GM23338 (cell line): Measurements from ENCODE around the gene CDKL4. TPM values are rescaled to one million over a fixed set of nuclear protein-coding genes. Genes with fewer than 3 reads are reported as not detected.
"Not testable (repeated sequence)": the region's sequence is repeated elsewhere in the genome, so short reads cannot be mapped to it uniquely, and the experiment has no call there.

Experiments used
- ATAC-seq: fragments of 200-7000 bp; cut with Tn5 transposase; 3 replicates; pipeline ENCODE4 v1.9.1; 2020
- DNase-seq: peaks from one replicate; pipeline ENCODE4 v3.0.0-alpha.2; 2015; ENCODE audit warnings: low spot score
- H2AFZ ChIP-seq: fragments of 200-600 bp; sonication (generic); 2 replicates; pipeline ENCODE4 v1.8.0; 2016; ENCODE audit warnings: antibody characterized with exemption, mild to moderate bottlenecking, moderate library complexity
- H3F3A ChIP-seq: fragments of 200-600 bp; sonication (generic); replicated peaks from 2 replicates; pipeline ENCODE4 v1.8.0; 2017; ENCODE audit warnings: antibody characterized with exemption, mixed run types, low read depth
- H3K27ac ChIP-seq: fragments of 200-600 bp; sonication (generic); 2 replicates; pipeline ENCODE4 v1.6.1; 2016; ENCODE audit warnings: low read depth
- H3K27me3 ChIP-seq: fragments of 200-600 bp; sonication (generic); 2 replicates; pipeline ENCODE4 v1.8.0; 2016; ENCODE audit warnings: mild to moderate bottlenecking, mixed run types, moderate library complexity; ENCODE audit not compliant: insufficient read depth
- H3K36me3 ChIP-seq: fragments of 200-600 bp; sonication (generic); 2 replicates; pipeline ENCODE4 v1.8.0; 2016; ENCODE audit warnings: mild to moderate bottlenecking; ENCODE audit not compliant: insufficient read depth
- H3K4me1 ChIP-seq: fragments of 200-600 bp; sonication (generic); 2 replicates; pipeline ENCODE4 v1.8.0; 2016; ENCODE audit warnings: mild to moderate bottlenecking, moderate library complexity; ENCODE audit not compliant: insufficient read depth
- H3K4me2 ChIP-seq: fragments of 200-600 bp; sonication (generic); 2 replicates; pipeline ENCODE4 v1.7.1; 2017; ENCODE audit warnings: mixed run types
- H3K4me3 ChIP-seq: fragments of 200-600 bp; sonication (generic); 2 replicates; pipeline ENCODE4 v1.6.1; 2016; ENCODE audit warnings: mixed run types
- H3K79me2 ChIP-seq: fragments of 200-600 bp; sonication (generic); replicated peaks from 2 replicates; pipeline ENCODE4 v1.8.0; 2017; ENCODE audit warnings: mild to moderate bottlenecking; ENCODE audit not compliant: insufficient read depth
- H3K9me2 ChIP-seq: fragments of 200-600 bp; sonication (generic); 2 replicates; pipeline ENCODE4 v1.8.0; 2017; ENCODE audit not compliant: insufficient read depth
- H4K20me1 ChIP-seq: fragments of 200-600 bp; sonication (generic); replicated peaks from 2 replicates; pipeline ENCODE4 v1.8.0; 2017; ENCODE audit warnings: mild to moderate bottlenecking; ENCODE audit not compliant: insufficient read depth
- H3K27ac Mint-ChIP-seq: 2 replicates; pipeline ENCODE4 v1.8.0; 2020; ENCODE audit warnings: inconsistent platforms, mild to moderate bottlenecking, moderate library complexity, mixed read lengths
- H3K27me3 Mint-ChIP-seq: 3 replicates; pipeline ENCODE4 v1.8.0; 2022; ENCODE audit warnings: low read depth, mild to moderate bottlenecking, moderate library complexity, mixed read lengths, inconsistent platforms; ENCODE audit not compliant: insufficient read depth, poor library complexity
- H3K36me3 Mint-ChIP-seq: 3 replicates; pipeline ENCODE4 v1.8.0; 2021; ENCODE audit warnings: low read depth, mild to moderate bottlenecking, inconsistent platforms, moderate library complexity, mixed read lengths
- H3K4me1 Mint-ChIP-seq: 3 replicates; pipeline ENCODE4 v1.8.0; 2020; ENCODE audit warnings: mild to moderate bottlenecking, inconsistent platforms, mixed read lengths
- H3K4me3 Mint-ChIP-seq: 3 replicates; pipeline ENCODE4 v1.8.0; 2021; ENCODE audit warnings: moderate library complexity, mild to moderate bottlenecking, inconsistent platforms, mixed read lengths
- H3K9me3 Mint-ChIP-seq: 3 replicates; pipeline ENCODE4 v1.8.0; 2020; ENCODE audit warnings: moderate library complexity, mild to moderate bottlenecking, inconsistent platforms, mixed read lengths
- EZH2 ChIP-seq: fragments of 200-600 bp; sonication (generic); IDR thresholded peaks from one replicate; pipeline ENCODE4 v1.8.0; 2017; ENCODE audit warnings: antibody characterized with exemption, mild to moderate bottlenecking, low read depth; ENCODE audit not compliant: unreplicated experiment
- EZH2phosphoT487 ChIP-seq: fragments of 200-600 bp; sonication (generic); IDR thresholded peaks from one replicate; pipeline ENCODE4 v1.8.1; 2018; ENCODE audit warnings: antibody characterized with exemption; ENCODE audit not compliant: unreplicated experiment
- NANOG ChIP-seq: IDR thresholded peaks from 2 replicates; pipeline ENCODE4 v1.6.1; 2016; ENCODE audit warnings: antibody characterized with exemption, borderline replicate concordance
- POLR2AphosphoS5 ChIP-seq: IDR thresholded peaks from 2 replicates; pipeline ENCODE4 v1.6.1; 2016; ENCODE audit warnings: antibody characterized with exemption, low read depth
- polyA plus RNA-seq: library from polyadenylated mRNA; unstranded; fragments of >200 nt; fragmentation: Nextera tagmentation; extraction: Ambion mirVana; gene quantifications from 2 replicates; pipeline ENCODE4 v1.2.1, GENCODE V29; 2016
- total RNA-seq: library from RNA; depleted of rRNA; stranded (reverse); fragments of >200 nt; shearing (Covaris generic); gene quantifications from 2 replicates; pipeline ENCODE4 v1.2.3, GENCODE V29; 2014
- TF ChIP-seq, protein P1 (sequence below): IDR thresholded peaks from one replicate; pipeline ENCODE4 v1.6.1; 2018; ENCODE audit warnings: antibody characterized with exemption; ENCODE audit not compliant: unreplicated experiment

The CDKL4 gene
- total and polyA plus RNA-seq, 2 experiments from 2014 or later, result 0.24 TPM; not detected in 1

GRCh38 chr2:39139511-39140237 lies 104.1 kb downstream of the CDKL4 start:
- no peak for ATAC-seq
- H3K36me3 Mint-ChIP-seq, result no peaks in the 10 kb centered on the region

DNA sequence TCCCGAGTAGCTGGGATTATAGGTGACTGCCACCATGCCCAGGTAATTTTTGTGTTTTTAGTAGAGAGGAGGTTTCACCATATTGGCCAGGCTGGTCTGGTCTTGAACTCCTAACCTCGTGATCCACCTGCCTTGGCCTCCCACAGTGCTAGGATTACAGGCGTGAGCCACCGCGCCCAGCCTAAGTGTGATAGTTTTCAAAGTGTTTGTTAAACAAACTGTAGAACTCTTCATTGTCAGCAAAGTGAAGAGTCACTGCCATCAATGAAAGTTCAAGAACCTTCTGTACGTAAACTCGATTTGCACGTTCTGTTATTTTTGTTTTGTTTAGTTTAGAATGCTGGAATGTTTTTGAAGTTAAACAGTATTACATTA lies 104.9 kb downstream of the CDKL4 start:
- no peak overlapping the region for H3K4me3 Mint-ChIP-seq
- Histone ChIP-seq H2AFZ (no peak overlapping the region), H3K9me2 (no peaks in the 10 kb centered on the region), H3K4me2 (no peak overlapping the region), H3K27ac (no peak overlapping the region), H3K27me3 (no peaks in the 10 kb centered on the region), H3K4me1 (peaks cover 29% of the 10 kb centered on the region), H4K20me1 (no peaks in the 10 kb centered on the region), H3K4me3 (no peak overlapping the region), H3K79me2 (no peaks in the 10 kb centered on the region), H3F3A (no peaks in the 10 kb centered on the region), H3K36me3 (no peaks in the 10 kb centered on the region)
- DNase-seq (no peak), ATAC-seq (no peak)
- peaks cover 24% of the 10 kb centered on the region for H3K4me1 Mint-ChIP-seq
- no peaks in the 10 kb centered on the region; the same call in 2 of the 3 replicates for H3K9me3 Mint-ChIP-seq
- H3K36me3 Mint-ChIP-seq, result no peaks in the 10 kb centered on the region
- H3K27ac Mint-ChIP-seq, result no peak overlapping the region; the same call in 1 of the 2 replicates
- TF ChIP-seq EZH2, result no peak
- TF ChIP-seq POLR2AphosphoS5, result no peak
- TF ChIP-seq NANOG, result no peak
- TF ChIP-seq, protein P1, sequence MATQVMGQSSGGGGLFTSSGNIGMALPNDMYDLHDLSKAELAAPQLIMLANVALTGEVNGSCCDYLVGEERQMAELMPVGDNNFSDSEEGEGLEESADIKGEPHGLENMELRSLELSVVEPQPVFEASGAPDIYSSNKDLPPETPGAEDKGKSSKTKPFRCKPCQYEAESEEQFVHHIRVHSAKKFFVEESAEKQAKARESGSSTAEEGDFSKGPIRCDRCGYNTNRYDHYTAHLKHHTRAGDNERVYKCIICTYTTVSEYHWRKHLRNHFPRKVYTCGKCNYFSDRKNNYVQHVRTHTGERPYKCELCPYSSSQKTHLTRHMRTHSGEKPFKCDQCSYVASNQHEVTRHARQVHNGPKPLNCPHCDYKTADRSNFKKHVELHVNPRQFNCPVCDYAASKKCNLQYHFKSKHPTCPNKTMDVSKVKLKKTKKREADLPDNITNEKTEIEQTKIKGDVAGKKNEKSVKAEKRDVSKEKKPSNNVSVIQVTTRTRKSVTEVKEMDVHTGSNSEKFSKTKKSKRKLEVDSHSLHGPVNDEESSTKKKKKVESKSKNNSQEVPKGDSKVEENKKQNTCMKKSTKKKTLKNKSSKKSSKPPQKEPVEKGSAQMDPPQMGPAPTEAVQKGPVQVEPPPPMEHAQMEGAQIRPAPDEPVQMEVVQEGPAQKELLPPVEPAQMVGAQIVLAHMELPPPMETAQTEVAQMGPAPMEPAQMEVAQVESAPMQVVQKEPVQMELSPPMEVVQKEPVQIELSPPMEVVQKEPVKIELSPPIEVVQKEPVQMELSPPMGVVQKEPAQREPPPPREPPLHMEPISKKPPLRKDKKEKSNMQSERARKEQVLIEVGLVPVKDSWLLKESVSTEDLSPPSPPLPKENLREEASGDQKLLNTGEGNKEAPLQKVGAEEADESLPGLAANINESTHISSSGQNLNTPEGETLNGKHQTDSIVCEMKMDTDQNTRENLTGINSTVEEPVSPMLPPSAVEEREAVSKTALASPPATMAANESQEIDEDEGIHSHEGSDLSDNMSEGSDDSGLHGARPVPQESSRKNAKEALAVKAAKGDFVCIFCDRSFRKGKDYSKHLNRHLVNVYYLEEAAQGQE, result no peak
- no peaks in the 10 kb centered on the region for H3K27me3 Mint-ChIP-seq

More at GRCh38 chr2:39139511-39140237, 104.1 kb downstream of the CDKL4 start:
- no peak overlapping the region for H2AFZ ChIP-seq
- H3K79me2 ChIP-seq, result no peaks in the 10 kb centered on the region
- no peaks in the 10 kb centered on the region for H4K20me1 ChIP-seq
- Mint-ChIP-seq H3K27ac (peak overlapping the region; percentile 73), H3K9me3 (no peaks in the 10 kb centered on the region; the same call in 2 of the 3 replicates), H3K4me3 (no peak overlapping the region), H3K27me3 (no peaks in the 10 kb centered on the region), H3K4me1 (peaks cover 24% of the 10 kb centered on the region)
- TF ChIP-seq NANOG (peak; percentile 42), EZH2phosphoT487 (no peak)
- H3K36me3 ChIP-seq, result no peaks in the 10 kb centered on the region
- H3K9me2 ChIP-seq, result no peaks in the 10 kb centered on the region
- H3K4me1 ChIP-seq, result peaks cover 29% of the 10 kb centered on the region
- peak overlapping the region; percentile 2; the same call in 1 of the 2 replicates for H3K27ac ChIP-seq
- H3K27me3 ChIP-seq, result no peaks in the 10 kb centered on the region
- H3F3A ChIP-seq, result no peaks in the 10 kb centered on the region
- H3K4me2 ChIP-seq, result no peak overlapping the region
- H3K4me3 ChIP-seq, result no peak overlapping the region
- DNase-seq, result no peak

GRCh38 chr2:39138187-39138836 lies 105.5 kb downstream of the CDKL4 start:
- not testable (repeated sequence) for DNase-seq, H3K27ac ChIP-seq, H3K27me3 ChIP-seq, H3K9me2 ChIP-seq, H3K4me2 ChIP-seq, H3K27me3 Mint-ChIP-seq, H3K4me3 Mint-ChIP-seq, H3K79me2 ChIP-seq, H3F3A ChIP-seq, H3K36me3 Mint-ChIP-seq, H3K4me3 ChIP-seq, H4K20me1 ChIP-seq, ATAC-seq, H3K9me3 Mint-ChIP-seq, H2AFZ ChIP-seq, H3K27ac Mint-ChIP-seq, H3K36me3 ChIP-seq
- H3K4me1 Mint-ChIP-seq, result peaks cover 24% of the 10 kb centered on the region
- peaks cover 29% of the 10 kb centered on the region for H3K4me1 ChIP-seq
